ENCODE measurements around the gene SHISA5.

SHISA5 gene

GRCh38 chr3:48429317-48429959, 74.5 kb downstream of the SHISA5 start:
- no peak for DNase-seq

DNA sequence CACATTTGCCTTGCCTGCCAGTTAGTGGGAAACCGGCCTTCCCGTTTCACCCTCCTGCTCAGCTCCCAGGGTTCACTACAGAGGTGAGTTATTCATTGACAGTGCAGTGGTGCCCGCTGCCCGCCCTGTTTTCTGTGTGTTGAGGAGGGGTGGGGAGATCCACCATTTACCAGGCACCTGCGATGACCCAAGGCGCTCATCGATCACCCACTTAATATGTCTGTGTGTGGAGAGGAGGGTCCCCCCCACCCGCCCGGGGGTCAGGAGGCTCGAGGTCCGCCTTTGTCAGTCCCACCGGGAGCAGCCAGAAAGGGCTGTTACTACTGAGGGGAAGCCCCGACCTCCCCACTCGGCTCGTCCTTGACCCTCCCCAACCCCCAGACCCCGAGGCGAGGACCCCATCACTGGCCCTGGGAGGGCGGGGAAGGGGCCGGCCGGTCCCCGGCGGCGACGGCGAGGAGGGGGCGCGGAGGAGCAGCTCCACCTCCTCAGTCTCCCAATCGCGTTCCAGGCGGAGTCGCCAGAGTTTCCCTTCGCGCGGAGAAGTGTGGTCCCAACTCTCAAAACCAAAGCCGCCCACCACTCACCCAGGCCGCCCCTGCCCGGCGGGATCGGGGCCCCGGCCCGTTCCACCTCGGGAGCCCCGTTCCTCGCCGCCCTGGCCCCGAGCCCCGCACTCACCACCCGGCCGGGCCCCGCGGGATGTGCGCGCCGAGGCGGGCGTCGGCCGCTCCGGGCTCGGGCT, 75.2 kb downstream of the SHISA5 start:
- DNase-seq = no peak

- no peak for DNase-seq
Observed at GRCh38 chr3:48428088-48428571, 75.8 kb downstream of the SHISA5 start.

- DNase-seq = no peak
Observed at GRCh38 chr3:48427630-48427962, 76.4 kb downstream of the SHISA5 start.

DNA sequence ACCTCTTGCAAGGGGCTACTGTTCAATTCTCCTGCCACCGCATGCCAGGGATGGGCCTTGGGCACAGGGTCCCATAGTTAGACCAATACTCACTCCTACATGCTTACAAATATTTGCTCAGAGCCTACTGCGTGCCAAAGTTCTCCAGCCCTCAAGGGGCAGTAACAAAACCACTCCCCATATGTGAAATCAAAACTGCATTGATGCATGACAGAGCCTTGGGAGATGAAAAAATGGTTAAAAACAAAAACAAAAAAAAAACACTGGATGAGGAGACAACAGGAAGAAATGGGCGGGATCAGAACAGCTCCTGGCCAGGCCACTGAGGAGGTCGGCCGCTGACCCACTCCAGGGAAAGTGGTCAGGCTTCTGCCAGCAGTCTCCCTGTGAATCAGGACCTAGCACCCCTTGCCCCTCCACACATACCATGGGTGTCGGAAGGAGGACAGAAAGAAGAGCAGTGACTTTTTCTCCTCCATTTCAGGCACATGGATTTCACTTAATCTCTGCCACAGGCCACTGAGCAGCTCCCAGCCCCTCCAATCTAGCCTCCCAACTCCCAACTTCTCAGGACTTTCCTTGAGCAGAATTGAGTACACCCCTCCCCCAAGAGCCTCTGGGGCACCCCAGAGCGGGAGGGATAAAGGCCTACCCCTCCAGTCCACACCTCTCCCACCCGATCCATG, 76.9 kb downstream of the SHISA5 start:
- DNase-seq = no peak

GRCh38 chr3:48426401-48426909, 77.5 kb downstream of the SHISA5 start:
- no peak for DNase-seq

- no peak for DNase-seq
Observed at GRCh38 chr3:48425281-48425812, 78.6 kb downstream of the SHISA5 start.

- DNase-seq = no peak
Observed at GRCh38 chr3:48423883-48424695, 79.9 kb downstream of the SHISA5 start.

DNA sequence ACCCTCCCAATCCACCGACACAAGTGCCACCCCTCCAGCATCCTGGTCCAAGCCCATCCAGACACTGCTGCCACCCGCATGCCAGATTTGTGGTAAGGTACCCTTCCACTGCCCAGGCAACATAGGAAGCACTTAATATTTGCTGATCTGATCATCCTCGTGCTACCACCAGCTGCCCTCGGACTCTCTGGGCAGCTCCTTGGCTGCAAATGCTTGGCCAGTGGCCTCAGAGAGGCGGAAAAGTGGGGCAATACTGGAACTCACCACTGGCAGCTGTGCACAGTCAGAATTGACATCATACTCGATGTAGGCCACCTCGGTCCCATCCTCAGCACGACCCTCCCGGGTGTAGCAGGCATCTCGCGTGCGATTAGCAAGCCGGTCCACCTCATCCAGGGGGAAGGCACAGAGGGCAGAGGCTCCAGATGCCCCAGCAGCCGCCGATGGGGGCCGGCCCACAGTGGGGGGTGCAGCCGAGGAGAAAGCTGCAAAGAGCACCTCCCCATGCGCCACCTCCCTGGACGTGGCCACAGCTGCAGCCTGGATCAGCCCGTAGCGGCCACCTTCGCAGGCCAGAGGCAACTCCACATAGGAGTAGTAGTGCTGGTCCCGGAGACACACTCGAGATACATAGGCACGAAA, 80.6 kb downstream of the SHISA5 start:
- no peak for DNase-seq

DNA sequence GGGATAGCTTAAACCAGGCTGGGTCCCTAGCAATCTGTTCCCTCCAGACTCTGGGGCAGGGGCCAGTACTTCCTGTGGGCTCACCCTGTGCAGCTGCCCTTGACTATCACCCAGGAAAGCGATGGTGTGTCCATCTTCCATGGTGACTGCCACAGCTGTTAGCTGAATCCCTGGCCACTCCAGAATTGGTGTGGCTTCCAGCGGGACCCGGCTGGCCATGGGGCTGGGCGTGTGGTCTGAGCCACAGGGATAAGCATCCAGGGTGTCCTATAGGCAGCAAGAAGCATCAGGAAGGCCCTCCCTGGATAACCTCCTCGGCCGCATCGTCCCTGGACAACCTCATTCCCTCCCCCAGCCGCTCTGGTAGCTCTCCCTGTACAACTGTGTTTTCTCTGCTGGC, 81.3 kb downstream of the SHISA5 start:
- DNase-seq = no peak

DNA sequence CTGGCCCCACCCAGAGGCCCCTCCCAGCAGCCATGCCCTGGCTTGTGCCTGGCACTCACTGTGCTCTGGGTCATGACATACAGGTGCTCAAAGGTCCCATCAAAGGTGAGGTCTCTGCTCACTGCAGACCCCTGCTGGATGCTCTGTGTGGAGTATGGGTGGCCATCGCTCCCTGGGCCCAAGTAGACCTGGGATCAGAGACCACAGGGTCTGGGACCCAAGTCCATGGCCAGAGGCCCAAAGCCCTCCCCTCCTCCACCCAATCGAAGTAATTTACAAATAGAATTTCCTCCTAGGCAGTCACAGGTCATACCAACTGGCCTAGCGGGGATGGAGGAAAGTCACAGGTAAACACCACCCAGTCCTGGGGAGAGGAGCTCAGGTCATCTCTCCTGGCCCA, 81.7 kb downstream of the SHISA5 start:
- no peak for DNase-seq

DNA sequence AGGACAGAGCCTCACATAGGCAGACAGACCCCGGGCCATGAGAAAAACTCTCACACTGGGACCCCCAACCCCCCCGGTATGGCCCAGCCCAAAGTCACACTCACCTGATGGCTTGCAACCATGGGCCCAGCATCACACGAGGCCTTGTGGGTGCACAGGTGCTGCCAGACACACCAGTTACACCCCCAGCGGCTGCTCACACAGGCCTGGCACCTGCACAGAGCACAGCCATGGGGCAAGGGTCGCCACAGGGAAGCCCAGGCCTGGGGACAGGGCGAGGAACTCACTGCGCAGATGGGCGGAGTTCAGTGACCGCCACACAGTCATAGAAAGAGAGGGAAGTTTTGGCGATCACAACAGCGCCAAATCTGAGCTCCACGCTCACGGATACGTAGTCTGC, 83.4 kb downstream of the SHISA5 start:
- DNase-seq = no peak

DNA sequence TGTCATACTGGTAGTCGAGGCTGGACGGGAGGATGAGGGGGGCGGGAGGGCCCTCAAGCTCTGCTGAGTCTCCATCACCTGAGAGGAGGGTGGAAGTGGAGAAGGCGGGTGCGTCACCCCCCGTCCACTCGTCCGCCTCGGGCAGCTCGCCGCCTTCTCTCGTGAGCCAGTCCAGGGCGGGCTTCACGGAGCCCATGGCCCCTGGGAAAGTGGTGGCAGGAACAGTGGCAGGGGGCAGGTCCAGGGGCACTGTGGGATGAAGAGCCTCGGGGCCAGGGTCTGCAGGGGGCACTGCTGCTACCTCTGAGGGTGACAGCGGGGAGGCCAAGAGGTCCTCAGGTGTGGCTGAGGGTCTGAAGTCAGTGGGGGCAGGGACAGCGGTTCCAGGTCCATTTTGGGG, 84.4 kb downstream of the SHISA5 start:
- DNase-seq = no peak

DNA sequence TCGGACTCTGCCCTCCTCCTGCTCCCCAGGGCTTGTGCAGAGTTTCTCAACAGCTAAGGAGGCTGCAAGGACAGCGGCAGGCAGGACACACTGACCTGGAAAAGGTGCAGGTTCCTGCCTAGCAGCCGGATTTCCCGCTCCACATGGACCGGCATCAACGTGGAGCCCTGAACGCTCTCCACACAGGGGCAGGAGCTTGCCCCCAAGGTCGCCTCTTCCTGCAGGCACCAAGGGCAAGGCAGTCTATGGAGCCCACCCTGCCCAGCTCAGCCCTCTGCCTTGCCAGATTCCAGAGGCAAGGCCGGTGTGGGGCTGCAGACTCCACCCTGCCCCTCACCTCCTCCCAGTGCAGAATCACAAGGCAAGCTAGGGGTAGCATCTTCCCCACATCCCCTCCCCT, 84.8 kb downstream of the SHISA5 start:
- DNase-seq = no peak

GRCh38 chr3:48418651-48419050, 85.3 kb downstream of the SHISA5 start:
- no peak for DNase-seq

DNA sequence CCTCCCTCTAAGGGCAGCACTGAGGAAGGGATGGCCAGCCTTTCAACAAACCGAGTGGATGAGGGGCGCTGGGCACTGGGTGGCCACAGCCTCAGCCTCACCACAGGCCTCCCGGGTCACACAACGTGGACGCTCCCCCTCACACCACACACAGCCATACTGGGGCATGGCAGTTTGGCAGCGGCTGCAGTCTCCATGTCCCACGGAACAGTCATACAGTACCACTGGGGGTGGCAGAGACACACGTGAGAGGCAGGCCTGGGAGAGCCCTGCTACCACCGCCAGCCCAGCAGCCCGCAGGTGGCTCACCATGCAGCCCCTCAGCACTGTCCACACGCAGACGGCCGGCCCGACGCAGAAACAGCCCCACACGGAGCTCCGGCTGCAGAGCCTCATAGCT, 85.8 kb downstream of the SHISA5 start:
- no peak for DNase-seq
